Body of pancreas (tissue), 4 donors: ENCODE data around the gene TMEM94.

ENCODE experiments used
- POLR2A ChIP-seq, 3 donors: fragments of 450-650 bp; IDR thresholded peaks; one replicate each; pipeline ENCODE4 v1.6.1; 2016; ENCODE audit warnings: antibody characterized with exemption in 3 of 3, mild to moderate bottlenecking in 2 of 3
- TF ChIP-seq, protein P1 (sequence below), 7 experiments: fragments of 450-650 bp in 4 of 7; fragments of 200-600 bp in 3 of 7; sonication (generic) in 3 of 7; IDR thresholded peaks; one replicate each; pipeline ENCODE4 v1.5.1; 2016 to 2019; ENCODE audit warnings: antibody characterized with exemption in 7 of 7

DNA sequence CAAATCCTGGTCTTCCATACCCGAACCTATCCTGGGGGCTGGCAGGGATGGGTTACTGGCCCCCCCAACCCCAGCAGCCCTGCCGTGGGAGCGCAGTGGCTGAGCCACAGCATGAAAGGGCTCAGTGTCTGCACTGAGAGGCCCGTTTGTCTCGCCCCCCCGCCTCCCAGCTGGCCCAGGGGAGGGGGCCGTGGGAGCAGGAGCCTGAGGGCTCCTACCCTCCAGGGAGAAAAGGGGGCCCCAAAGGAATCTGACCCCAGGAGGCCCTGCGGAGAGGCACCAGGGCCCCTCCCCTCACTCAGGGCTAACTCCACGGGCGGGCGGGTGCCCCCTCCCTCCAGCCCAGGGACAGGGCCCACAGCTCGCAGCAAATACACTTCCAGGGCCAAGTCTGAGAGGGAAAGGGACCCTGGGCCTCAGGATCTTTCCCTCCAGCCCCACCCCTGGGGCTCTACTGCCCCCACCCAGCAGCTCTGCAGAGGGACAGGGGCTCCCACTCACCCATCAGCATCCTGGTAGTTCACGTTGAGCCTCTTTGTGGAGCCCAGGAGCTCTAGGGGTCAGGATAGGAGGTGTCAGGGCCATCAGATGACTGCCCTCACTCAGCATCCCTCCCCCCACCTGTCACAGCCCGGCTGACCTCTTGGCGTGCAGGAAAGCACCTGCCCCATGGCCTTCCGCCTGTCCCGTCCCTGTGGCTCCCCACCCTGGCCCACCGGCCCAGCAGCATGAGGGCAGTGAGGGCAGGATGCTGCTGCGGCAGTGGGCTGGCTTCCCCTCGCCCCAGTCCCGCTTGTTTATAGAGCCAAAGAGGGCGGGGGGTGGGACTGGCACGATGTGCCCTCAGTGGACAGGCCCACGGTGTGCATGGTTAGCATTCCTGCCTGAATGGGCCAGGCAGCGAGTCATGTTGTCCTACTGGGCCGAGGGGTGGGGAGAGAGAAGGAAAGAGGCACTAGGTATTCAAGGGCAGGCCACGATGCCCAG lies 51.6 kb downstream of the TMEM94 start:
- TF ChIP-seq, protein P1, sequence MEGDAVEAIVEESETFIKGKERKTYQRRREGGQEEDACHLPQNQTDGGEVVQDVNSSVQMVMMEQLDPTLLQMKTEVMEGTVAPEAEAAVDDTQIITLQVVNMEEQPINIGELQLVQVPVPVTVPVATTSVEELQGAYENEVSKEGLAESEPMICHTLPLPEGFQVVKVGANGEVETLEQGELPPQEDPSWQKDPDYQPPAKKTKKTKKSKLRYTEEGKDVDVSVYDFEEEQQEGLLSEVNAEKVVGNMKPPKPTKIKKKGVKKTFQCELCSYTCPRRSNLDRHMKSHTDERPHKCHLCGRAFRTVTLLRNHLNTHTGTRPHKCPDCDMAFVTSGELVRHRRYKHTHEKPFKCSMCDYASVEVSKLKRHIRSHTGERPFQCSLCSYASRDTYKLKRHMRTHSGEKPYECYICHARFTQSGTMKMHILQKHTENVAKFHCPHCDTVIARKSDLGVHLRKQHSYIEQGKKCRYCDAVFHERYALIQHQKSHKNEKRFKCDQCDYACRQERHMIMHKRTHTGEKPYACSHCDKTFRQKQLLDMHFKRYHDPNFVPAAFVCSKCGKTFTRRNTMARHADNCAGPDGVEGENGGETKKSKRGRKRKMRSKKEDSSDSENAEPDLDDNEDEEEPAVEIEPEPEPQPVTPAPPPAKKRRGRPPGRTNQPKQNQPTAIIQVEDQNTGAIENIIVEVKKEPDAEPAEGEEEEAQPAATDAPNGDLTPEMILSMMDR (IDR thresholded peaks at IDR 0.05): no peak
- TF ChIP-seq POLR2A (IDR thresholded peaks at IDR 0.05): no peak
